Endodermal cell (in vitro differentiated cells): ENCODE measurements around the gene HDAC5. TPM values are rescaled to one million over a fixed set of nuclear protein-coding genes. Genes with fewer than 3 reads are reported as not detected.

ENCODE experiments used
- DNase-seq: peaks from one replicate; pipeline ENCODE4 v3.0.0-alpha.2; 2017
- H3K27ac ChIP-seq: 2 replicates; pipeline ENCODE4 v1.5.1; 2013; ENCODE audit warnings: mild to moderate bottlenecking, low read depth, low read length, moderate library complexity
- H3K27me3 ChIP-seq: 2 replicates; pipeline ENCODE4 v1.6.1; 2013; ENCODE audit warnings: mild to moderate bottlenecking, low read length, moderate library complexity; ENCODE audit not compliant: insufficient read depth, control insufficient read depth, poor library complexity, severe bottlenecking
- H3K36me3 ChIP-seq: 2 replicates; pipeline ENCODE4 v1.7.0; 2013; ENCODE audit warnings: mild to moderate bottlenecking, low read length, moderate library complexity; ENCODE audit not compliant: control insufficient read depth, insufficient read depth
- H3K4me1 ChIP-seq: one replicate; pipeline ENCODE4 v1.7.0; 2013; ENCODE audit warnings: low read length; ENCODE audit not compliant: control insufficient read depth, insufficient read depth
- H3K4me3 ChIP-seq: 2 replicates; pipeline ENCODE4 v1.5.1; 2013; ENCODE audit warnings: mild to moderate bottlenecking, low read length, moderate library complexity
- H3K9ac ChIP-seq: 2 replicates; pipeline ENCODE4 v1.6.1; 2013; ENCODE audit warnings: mild to moderate bottlenecking, low read length, moderate library complexity; ENCODE audit not compliant: poor library complexity, severe bottlenecking; ENCODE audit errors: extremely low read depth
- H3K9me3 ChIP-seq: 2 replicates; pipeline ENCODE4 v1.6.1; 2013; ENCODE audit warnings: mild to moderate bottlenecking, low read length, moderate library complexity; ENCODE audit not compliant: control insufficient read depth
- H3K27ac Mint-ChIP-seq: 2 replicates; pipeline ENCODE4 v1.8.0; 2020; ENCODE audit warnings: mixed read lengths
- H3K27me3 Mint-ChIP-seq: 2 replicates; pipeline ENCODE4 v1.8.0; 2021; ENCODE audit warnings: mild to moderate bottlenecking, mixed read lengths; ENCODE audit not compliant: insufficient read depth
- H3K36me3 Mint-ChIP-seq: 2 replicates; pipeline ENCODE4 v1.8.0; 2020; ENCODE audit warnings: low read depth, mixed read lengths
- H3K4me1 Mint-ChIP-seq: 2 replicates; pipeline ENCODE4 v1.8.0; 2020; ENCODE audit warnings: mixed read lengths
- H3K4me3 Mint-ChIP-seq: 2 replicates; pipeline ENCODE4 v1.8.0; 2020; ENCODE audit warnings: mild to moderate bottlenecking, moderate library complexity, mixed read lengths
- H3K9me3 Mint-ChIP-seq: 2 replicates; pipeline ENCODE4 v1.8.0; 2020; ENCODE audit warnings: mild to moderate bottlenecking, mixed read lengths
- CTCF ChIP-seq: fragments of 200-600 bp; sonication (generic); conservative IDR thresholded peaks from 2 replicates; pipeline ENCODE4 v1.5.0; 2021; ENCODE audit warnings: antibody characterized with exemption, mild to moderate bottlenecking
- WGBS, 2 experiments: methylation state at CpG; one replicate each; pipeline versions ENCODE4 v1.1.5 to v1.1.7; 2013; ENCODE audit warnings: missing lambda C conversion rate in 2 of 2, mixed read lengths in 1 of 2; ENCODE audit not compliant: insufficient coverage in 1 of 2, insufficient read length in 1 of 2; 5-methylcytosine and 5-hydroxymethylcytosine counted together
- total RNA-seq, 2 donors: library from RNA; stranded (reverse); fragmentation: NEBNext Ultra II Directional in 1 of 2; extraction: Animal tissue kit (Norgen Biotek cat#: 25700) in 1 of 2; gene quantifications; 2 replicates in 1 of 2; 3 replicates in 1 of 2; pipeline ENCODE4 v1.2.1, GENCODE V29; 2021

The HDAC5 gene
- total RNA-seq, 2 donors from 2014 or later = 36.9 to 64.6 TPM

GRCh38 chr17:44112284-44113280 lies 10.9 kb downstream of the HDAC5 start:
- H3K4me1 Mint-ChIP-seq = peaks cover 9% of the 10 kb centered on the region
- peak; percentile 55 for DNase-seq
- Histone ChIP-seq H3K27me3 (no peaks in the 10 kb centered on the region), H3K9ac (no peak overlapping the region), H3K4me1 (peaks cover 10% of the 10 kb centered on the region), H3K9me3 (no peaks in the 10 kb centered on the region), H3K27ac (no peak overlapping the region), H3K4me3 (no peak overlapping the region), H3K36me3 (peaks cover 28% of the 10 kb centered on the region)
- H3K4me3 Mint-ChIP-seq = no peak overlapping the region
- peaks cover 16% of the 10 kb centered on the region for H3K36me3 Mint-ChIP-seq
- H3K27me3 Mint-ChIP-seq = no peaks in the 10 kb centered on the region
- H3K9me3 Mint-ChIP-seq = no peaks in the 10 kb centered on the region
- no peak for TF ChIP-seq CTCF
- WGBS, 2 experiments = 88% methylated on average over 4 of the region's 4 CpGs; no CpG with 5 or more reads in 1 of the 2 experiments
- no peak overlapping the region for H3K27ac Mint-ChIP-seq

GRCh38 chr17:44111777-44112176 lies 11.7 kb downstream of the HDAC5 start:
- peaks cover 28% of the 10 kb centered on the region for H3K36me3 ChIP-seq
- no peaks in the 10 kb centered on the region for H3K9me3 Mint-ChIP-seq
- peaks cover 6% of the 10 kb centered on the region for H3K4me1 Mint-ChIP-seq
- TF ChIP-seq CTCF = no peak
- peaks cover 14% of the 10 kb centered on the region for H3K36me3 Mint-ChIP-seq
- H3K27ac Mint-ChIP-seq = peak overlapping the region; percentile 66
- H3K27me3 ChIP-seq = no peaks in the 10 kb centered on the region
- no peak overlapping the region for H3K27ac ChIP-seq
- peak overlapping the region; percentile 14 for H3K4me3 Mint-ChIP-seq
- H3K9me3 ChIP-seq = no peaks in the 10 kb centered on the region
- no peak overlapping the region for H3K4me3 ChIP-seq
- no peak for DNase-seq
- H3K9ac ChIP-seq = no peak overlapping the region
- H3K4me1 ChIP-seq = peaks cover 10% of the 10 kb centered on the region
- no peaks in the 10 kb centered on the region for H3K27me3 Mint-ChIP-seq
- 80 to 97% methylated on average over 1 to 3 of the region's 3 CpGs for WGBS, 2 experiments

GRCh38 chr17:44110823-44111633 lies 12.4 kb downstream of the HDAC5 start:
- Mint-ChIP-seq H3K27me3 (no peaks in the 10 kb centered on the region), H3K9me3 (no peaks in the 10 kb centered on the region), H3K4me1 (peaks cover 7% of the 10 kb centered on the region), H3K4me3 (no peak overlapping the region), H3K36me3 (peaks cover 13% of the 10 kb centered on the region), H3K27ac (peak overlapping the region; percentile 66)
- H3K27ac ChIP-seq = no peak overlapping the region
- 31 to 55% methylated on average over 13 to 28 of the region's 28 CpGs for WGBS, 2 experiments
- no peak overlapping the region for H3K4me3 ChIP-seq
- peaks cover 10% of the 10 kb centered on the region for H3K4me1 ChIP-seq
- H3K9ac ChIP-seq = no peak overlapping the region
- H3K9me3 ChIP-seq = no peaks in the 10 kb centered on the region
- H3K36me3 ChIP-seq = peaks cover 24% of the 10 kb centered on the region
- no peaks in the 10 kb centered on the region for H3K27me3 ChIP-seq
- no peak for TF ChIP-seq CTCF
- DNase-seq = peak; percentile 97
